Measurements from ENCODE around the gene KIAA2012. TPM values are rescaled to one million over a fixed set of nuclear protein-coding genes. Genes with fewer than 3 reads are reported as not detected.
"Not testable (repeated sequence)": the region's sequence is repeated elsewhere in the genome, so short reads cannot be mapped to it uniquely, and the experiment has no call there.

The KIAA2012 gene
- total and polyA plus RNA-seq, 2 experiments from 2014 or later, result 0.24 TPM; not detected in 1

DNA sequence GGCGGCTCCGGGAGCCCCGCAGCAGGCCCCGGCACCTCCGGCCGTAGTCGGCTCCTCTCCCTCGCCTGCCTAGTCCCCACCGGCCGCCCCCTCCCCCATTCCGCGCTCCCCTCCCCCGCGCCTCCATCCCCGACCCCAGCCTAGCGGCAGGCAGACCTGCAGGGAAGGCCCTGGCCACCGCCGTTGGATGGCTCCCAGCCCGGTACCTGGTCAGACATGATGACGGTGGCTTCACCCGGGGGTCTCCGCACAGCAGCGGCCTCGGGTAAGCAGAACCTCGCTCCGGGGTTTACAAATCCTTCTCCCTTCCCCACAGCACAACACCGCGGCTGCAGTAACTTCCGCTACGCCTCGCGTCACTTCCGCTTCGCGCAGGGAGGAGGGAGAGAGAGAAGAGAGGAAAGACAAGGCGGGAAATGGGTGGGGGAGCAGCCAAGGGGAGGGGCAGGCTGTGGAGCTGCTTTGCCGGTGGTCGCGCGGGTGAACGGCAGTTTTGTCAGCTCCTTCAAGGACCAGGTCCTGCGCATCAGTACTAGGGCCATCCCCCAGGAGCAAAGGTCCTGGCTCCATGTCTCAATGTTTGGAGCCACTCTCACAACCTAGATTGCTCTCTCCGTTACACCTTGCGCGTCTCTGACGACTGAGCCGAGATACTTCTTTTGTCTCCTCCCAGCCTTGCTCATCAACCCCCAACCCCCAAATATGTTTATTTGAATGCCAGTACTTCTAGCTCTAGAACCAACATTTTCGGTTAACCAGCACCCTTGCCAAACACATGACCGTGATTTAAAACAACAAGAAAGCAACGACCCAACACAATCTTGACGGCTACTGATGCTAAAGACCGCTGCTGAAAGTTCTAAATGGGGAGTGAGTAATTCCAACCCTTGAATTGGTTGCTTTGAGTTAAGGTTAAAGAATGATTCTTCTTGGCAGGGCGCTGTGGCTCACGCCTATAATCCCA is 165.5 kb downstream of the KIAA2012 start, which contains the start of gene SUMO1:
TSS of gene SUMO1 (minus strand) at position 364 of the 964 bp plus-strand sequence. CDS start at position 218, 146 bp downstream.
- TF ChIP-seq CTCF (IDR thresholded peaks at IDR 0.05; ENCODE audit: low read depth, low read length), result no peak
- Histone ChIP-seq H3K27me3 (no peaks in the 10 kb centered on the region), H3K4me3 (peak within 1 kb of the TSS; percentile 98), H3K27ac (peak within 1 kb of the TSS; percentile 93), H3K4me1 (ENCODE audit: low read depth) (peaks cover 5% of the 10 kb centered on the region), H3K9me3 (ENCODE audit: low read depth) (no peaks in the 10 kb centered on the region), H3K36me3 (no peaks in the 10 kb centered on the region)
- peak; percentile 89 to 94 for DNase-seq (ENCODE audit: low read depth in 1 of 2, low spot score in 1 of 2)

- not testable (repeated sequence) for H3K36me3 ChIP-seq
Measured at GRCh38 chr2:202247710-202248109, 174.7 kb downstream of the KIAA2012 start.

DNA sequence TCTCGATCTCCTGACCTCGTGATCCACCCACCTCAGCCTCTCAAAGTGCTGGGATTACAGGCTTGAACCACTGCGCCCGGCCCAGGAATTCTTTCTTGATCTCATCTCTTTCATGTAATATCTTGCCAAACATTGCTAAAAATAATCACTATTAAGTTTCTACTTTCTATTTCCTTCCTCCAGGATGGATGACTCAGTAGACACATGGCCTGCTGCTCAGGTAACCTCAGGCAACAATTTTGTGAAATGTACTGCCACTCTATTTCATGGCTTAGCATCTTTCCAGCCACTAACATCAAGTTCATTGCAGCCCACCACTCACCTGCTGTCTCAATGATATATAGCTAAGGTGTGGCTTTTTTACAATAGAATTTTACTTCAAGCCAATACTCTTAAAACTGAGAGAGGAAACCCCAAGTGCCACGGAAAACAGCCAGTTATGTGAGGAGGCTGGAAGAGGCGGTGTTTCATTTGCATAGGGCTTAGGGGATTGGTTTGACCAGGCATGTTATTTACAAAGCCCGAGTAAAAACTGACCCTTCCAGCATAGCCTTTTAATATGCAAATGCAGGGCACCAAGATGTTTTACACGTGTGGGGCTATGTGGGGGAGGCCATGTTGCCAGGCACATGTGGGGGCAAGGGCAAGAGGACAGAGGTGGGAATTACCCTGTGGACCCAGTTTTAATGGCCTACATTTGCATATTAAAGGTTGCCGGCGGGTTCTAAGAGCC is 176.6 kb downstream of the KIAA2012 start:
- no peak overlapping the region for H3K27ac ChIP-seq
- no peaks in the 10 kb centered on the region for H3K4me1 ChIP-seq (ENCODE audit: low read depth)
- H3K4me3 ChIP-seq, result no peak overlapping the region
- no peak for TF ChIP-seq CTCF (IDR thresholded peaks at IDR 0.05; ENCODE audit: low read depth, low read length)
- H3K27me3 ChIP-seq, result no peaks in the 10 kb centered on the region
- no peaks in the 10 kb centered on the region for H3K36me3 ChIP-seq
- no peaks in the 10 kb centered on the region for H3K9me3 ChIP-seq (ENCODE audit: low read depth)
- no peak for DNase-seq (ENCODE audit: low read depth in 1 of 2, low spot score in 1 of 2)

More at GRCh38 chr2:202247710-202248109, 174.7 kb downstream of the KIAA2012 start:
- H3K27ac ChIP-seq; H3K27me3 ChIP-seq; DNase-seq (ENCODE audit: low read depth in 1 of 2, low spot score in 1 of 2); H3K4me3 ChIP-seq; H3K9me3 ChIP-seq (ENCODE audit: low read depth); H3K4me1 ChIP-seq (ENCODE audit: low read depth): not testable (repeated sequence)

- DNase-seq (ENCODE audit: low read depth in 1 of 2, low spot score in 1 of 2), result peak in 1 of 2 donors; percentile 77
- H3K27ac ChIP-seq, result no peak overlapping the region
- H3K27me3 ChIP-seq, result no peaks in the 10 kb centered on the region
- no peaks in the 10 kb centered on the region for H3K36me3 ChIP-seq
- no peak for TF ChIP-seq CTCF (IDR thresholded peaks at IDR 0.05; ENCODE audit: low read depth, low read length)
- H3K4me3 ChIP-seq, result no peak overlapping the region
- H3K9me3 ChIP-seq (ENCODE audit: low read depth), result no peaks in the 10 kb centered on the region
- no peaks in the 10 kb centered on the region for H3K4me1 ChIP-seq (ENCODE audit: low read depth)
Measured at GRCh38 chr2:202251494-202251893, 178.4 kb downstream of the KIAA2012 start.

Other genes with a start within 250 kb of the KIAA2012 start
- gene FZD7, start 39.4 kb upstream of the KIAA2012 start, total RNA-seq, result 21.4 and 21.8 TPM in 2 replicates
- 9.4 and 13.4 TPM in 2 replicates for gene FZD7, start 39.4 kb upstream of the KIAA2012 start, polyA plus RNA-seq
- gene SUMO1, start 165.3 kb downstream of the KIAA2012 start, total RNA-seq, result 80.9 and 94.6 TPM in 2 replicates
- gene SUMO1, start 165.3 kb downstream of the KIAA2012 start, polyA plus RNA-seq, result 202 and 217 TPM in 2 replicates
- 48.7 and 75.0 TPM in 2 replicates for gene NOP58, start 192.5 kb downstream of the KIAA2012 start, total RNA-seq
- 66.3 and 72.8 TPM in 2 replicates for gene NOP58, start 192.5 kb downstream of the KIAA2012 start, polyA plus RNA-seq

Data from cardiac muscle cell (in vitro differentiated cells and primary cell).